HFF-Myc (cell line): ENCODE measurements around the gene GOPC.
"Not testable (repeated sequence)": the region's sequence is repeated elsewhere in the genome, so short reads cannot be mapped to it uniquely, and the experiment has no call there.

Source experiments
- DNase-seq: peaks from one replicate; pipeline ENCODE4 v3.0.0-alpha.2; 2011; ENCODE audit warnings: low read depth; ENCODE audit errors: extremely low read depth
- H3K4me3 ChIP-seq: replicated peaks from 2 replicates; pipeline ENCODE4 v1.5.1; 2011; ENCODE audit warnings: low read depth, mild to moderate bottlenecking, control low read depth, low read length
- TF ChIP-seq, protein P1 (sequence below): IDR thresholded peaks from 2 replicates; pipeline ENCODE4 v1.5.1; 2012; ENCODE audit warnings: mild to moderate bottlenecking, low read depth, low read length, control low read depth; ENCODE audit errors: missing control alignments

The GOPC gene

DNA sequence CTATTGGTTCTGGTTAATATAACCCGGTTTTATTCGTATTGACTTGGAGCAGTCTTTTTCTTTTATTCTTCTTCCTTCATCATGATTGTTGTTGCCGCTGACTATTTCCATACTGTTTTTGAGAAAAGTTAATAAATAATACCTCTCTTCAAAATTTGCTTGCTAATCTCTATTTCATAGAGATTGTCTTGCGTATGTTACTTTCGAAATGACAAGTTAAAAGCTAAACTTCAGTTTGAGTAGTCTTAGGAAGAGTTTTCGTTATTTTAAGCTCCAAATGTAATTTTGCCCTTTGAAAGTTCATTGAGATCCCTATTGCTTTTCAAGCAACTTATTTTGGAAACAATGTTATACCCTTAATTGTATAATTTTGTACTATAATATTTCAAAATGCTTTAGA lies 83.4 kb downstream of the GOPC start:
- no peak for DNase-seq
- TF ChIP-seq, protein P1, sequence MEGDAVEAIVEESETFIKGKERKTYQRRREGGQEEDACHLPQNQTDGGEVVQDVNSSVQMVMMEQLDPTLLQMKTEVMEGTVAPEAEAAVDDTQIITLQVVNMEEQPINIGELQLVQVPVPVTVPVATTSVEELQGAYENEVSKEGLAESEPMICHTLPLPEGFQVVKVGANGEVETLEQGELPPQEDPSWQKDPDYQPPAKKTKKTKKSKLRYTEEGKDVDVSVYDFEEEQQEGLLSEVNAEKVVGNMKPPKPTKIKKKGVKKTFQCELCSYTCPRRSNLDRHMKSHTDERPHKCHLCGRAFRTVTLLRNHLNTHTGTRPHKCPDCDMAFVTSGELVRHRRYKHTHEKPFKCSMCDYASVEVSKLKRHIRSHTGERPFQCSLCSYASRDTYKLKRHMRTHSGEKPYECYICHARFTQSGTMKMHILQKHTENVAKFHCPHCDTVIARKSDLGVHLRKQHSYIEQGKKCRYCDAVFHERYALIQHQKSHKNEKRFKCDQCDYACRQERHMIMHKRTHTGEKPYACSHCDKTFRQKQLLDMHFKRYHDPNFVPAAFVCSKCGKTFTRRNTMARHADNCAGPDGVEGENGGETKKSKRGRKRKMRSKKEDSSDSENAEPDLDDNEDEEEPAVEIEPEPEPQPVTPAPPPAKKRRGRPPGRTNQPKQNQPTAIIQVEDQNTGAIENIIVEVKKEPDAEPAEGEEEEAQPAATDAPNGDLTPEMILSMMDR: no peak
- H3K4me3 ChIP-seq: no peak overlapping the region

DNA sequence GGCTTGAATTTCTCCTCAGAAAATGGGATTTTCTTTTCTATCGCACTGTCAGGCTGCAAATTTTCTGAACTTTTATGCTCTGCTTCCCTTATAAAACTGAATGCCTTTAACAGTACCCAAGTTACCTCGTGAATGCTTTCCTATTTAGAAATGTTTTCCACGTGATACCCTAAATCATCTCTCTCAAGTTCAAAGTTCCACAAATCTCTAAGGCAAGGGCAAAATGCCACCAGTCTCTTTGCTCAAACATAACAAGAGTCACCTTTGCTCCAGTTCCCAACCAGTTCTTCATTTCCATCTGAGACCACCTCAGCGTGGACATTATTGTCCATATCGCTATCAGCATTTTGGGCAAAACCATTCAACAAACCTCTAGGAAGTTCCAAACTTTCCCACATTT lies 84.3 kb downstream of the GOPC start:
- H3K4me3 ChIP-seq, DNase-seq: not testable (repeated sequence)

DNA sequence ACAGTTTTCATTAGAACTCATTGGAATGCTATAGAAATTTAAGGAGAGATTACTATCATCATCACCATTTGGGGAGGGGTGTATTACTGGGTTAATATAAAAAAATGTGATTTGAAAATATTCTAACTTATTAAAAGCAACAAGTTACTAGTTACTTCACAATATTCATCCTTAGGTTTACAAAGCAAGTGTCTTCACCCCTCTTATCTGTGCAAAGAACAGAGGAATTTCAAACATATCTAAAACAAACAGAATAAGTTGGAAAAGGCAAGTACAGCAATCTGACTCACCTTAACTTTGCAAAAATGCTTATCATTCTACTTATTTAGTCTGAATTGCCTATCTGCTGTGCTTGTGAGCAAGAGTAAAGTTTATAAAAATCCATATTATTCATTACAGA lies 87.0 kb downstream of the GOPC start:
- TF ChIP-seq, protein P1: no peak
- no peak overlapping the region for H3K4me3 ChIP-seq
- DNase-seq: no peak

DNA sequence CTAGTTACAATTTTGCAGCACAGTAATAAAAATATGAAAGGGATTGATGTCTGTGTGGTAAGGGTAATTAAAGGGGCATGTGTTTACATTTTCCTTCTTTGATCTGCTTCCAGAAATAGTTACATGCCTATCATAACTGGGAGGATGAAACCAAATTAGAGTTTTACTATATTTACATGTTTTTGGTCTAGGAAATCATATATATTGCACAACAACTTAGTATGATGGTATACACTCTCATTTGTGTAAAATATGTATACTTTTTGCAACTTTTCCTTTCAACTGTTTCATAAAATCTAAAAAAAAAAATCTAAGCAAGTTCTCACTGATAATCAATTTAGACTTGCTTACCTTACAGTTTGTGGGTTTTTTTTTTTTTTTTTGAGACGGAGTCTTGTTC lies 87.7 kb downstream of the GOPC start:
- TF ChIP-seq, protein P1: no peak
- no peak overlapping the region for H3K4me3 ChIP-seq
- no peak for DNase-seq

DNA sequence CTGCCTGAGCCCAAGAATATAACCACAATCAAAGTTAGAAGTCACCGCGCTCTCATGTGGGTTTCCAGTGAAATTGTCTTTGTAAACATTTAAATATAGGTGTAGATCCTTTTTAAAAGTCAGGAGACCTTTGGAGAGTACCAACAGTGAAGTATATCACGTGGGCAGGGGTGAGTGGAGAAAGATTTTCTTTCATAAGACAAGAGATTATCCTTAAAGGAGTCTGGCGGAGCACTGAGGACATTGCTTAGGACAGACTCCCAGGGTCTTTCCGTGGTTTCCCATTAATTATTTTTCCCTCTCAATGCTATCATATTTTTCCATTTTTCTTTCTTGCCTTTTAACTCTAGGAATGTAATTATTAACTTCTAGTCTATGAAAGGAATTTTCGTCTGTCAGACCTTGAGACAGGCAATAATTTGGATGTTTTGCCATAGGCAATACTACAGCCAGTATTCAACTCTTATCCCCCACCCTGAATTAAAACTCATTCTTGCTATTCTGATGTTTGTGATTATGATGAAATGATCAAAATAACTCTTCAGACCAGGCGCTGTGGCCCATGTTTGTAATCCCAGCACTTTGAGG lies 88.4 kb downstream of the GOPC start:
- no peak for DNase-seq
- TF ChIP-seq, protein P1: no peak
- no peak overlapping the region for H3K4me3 ChIP-seq

DNA sequence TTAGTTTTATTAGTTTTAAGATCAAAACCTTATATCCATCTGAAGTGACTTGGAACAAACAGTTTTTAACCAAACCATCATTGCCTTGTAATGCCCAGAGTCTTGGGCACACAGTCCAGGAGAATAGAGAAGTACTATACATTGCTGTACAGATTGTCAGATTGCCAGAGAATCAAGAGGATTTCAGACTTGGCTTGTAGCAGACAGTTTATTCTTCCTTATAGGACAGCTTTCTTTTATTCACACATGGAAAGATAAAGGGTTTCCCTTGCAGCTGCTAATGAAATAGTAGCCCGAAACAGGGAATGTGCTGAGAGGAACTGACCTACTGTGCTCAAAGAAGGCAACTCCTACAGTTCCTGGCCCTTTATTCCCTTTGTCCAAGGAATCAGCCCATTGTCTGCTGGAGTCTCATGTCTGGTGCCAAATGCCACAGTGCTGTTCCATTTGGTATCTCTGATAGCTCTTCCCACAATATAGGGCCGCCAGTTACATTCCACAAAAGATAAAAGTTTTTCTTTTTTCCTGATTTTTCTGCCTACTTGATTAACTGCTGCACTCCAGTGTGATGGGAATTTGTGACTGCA lies 89.2 kb downstream of the GOPC start:
- TF ChIP-seq, protein P1: no peak
- no peak for DNase-seq

DNA sequence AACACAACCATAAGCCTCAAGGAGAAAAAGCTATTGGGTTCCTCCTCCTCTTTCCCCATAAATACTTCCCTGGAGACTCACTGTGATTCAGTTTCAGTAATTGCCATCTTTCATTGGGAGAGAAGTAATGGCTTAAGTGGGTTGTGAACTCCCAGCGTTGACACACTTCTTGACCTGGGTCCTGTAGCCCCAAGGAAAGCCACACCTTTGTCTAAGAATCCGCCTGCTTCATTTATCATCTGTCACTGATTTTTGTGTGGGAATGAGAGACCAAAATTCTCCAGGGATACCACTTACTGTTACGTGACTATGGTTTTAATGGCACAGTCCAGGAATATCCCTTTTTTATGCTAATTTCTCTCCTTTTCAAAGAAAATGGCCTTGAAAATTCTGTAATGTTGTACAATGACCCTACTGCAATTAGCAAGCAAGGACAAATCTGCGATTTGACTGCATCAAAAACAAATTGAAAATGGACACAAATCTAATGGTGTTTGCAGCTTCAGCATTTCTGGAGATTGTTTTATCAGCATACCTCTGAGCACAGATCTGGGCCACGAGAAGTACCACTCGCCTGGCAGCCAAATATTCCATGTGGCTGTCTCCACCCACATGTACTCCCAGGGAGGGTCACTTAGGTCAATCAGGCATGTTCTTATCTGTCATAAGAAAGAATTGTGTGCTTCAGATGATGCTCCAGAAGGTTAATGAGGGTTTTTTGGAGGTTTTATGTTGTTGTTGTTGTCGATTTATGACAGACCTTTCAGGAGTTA lies 90.1 kb downstream of the GOPC start:
- H3K4me3 ChIP-seq: no peak overlapping the region
- DNase-seq: no peak
- TF ChIP-seq, protein P1: no peak

More for the DNA sequence above, 89.2 kb downstream of the GOPC start:
- no peak overlapping the region for H3K4me3 ChIP-seq
